Common myeloid progenitor, CD34-positive (primary cell): ENCODE results near the gene GTF2F1.

Experiments used
- CTCF ChIA-PET: fragments of 350-600 bp; sonication (Branson Sonifier 250); formaldehyde crosslinking; loops from one replicate; lab custom pipeline; 2021; ENCODE audit warnings: antibody characterized with exemption; lab: Charles Lee
- POLR2A ChIA-PET: fragments of 350-600 bp; sonication (Branson Sonifier 250); formaldehyde crosslinking; loops from one replicate; lab custom pipeline; 2021; ENCODE audit warnings: antibody characterized with exemption; lab: Charles Lee
- DNase-seq, 3 donors: peaks; one replicate each; pipeline versions ENCODE4 v3.0.0 to v3.0.0-alpha.2; 2013
- H3K27ac ChIP-seq, 2 experiments: 1 replicate in 1 of 2; 2 replicates in 1 of 2; pipeline ENCODE4 v1.7.0; 2013; ENCODE audit warnings: inconsistent platforms in 2 of 2, low read length in 2 of 2, mild to moderate bottlenecking in 2 of 2, low read depth in 1 of 2, moderate library complexity in 1 of 2; ENCODE audit not compliant: severe bottlenecking in 2 of 2, insufficient read depth in 1 of 2, poor library complexity in 1 of 2
- H3K27me3 ChIP-seq, 5 experiments: replicated peaks in 2 of 5; 1 replicate in 3 of 5; 2 replicates in 2 of 5; pipeline versions ENCODE4 v1.6.1 to v1.7.0; 2013; ENCODE audit warnings: low read length in 4 of 5, mild to moderate bottlenecking in 2 of 5, moderate library complexity in 2 of 5, inconsistent platforms in 1 of 5; ENCODE audit not compliant: insufficient read depth in 5 of 5, control insufficient read depth in 4 of 5
- H3K36me3 ChIP-seq, 4 experiments: 1 replicate in 2 of 4; 2 replicates in 2 of 4; pipeline versions ENCODE4 v1.6.1 to v1.7.0; 2013; ENCODE audit warnings: low read length in 3 of 4, control low read depth in 1 of 4, mild to moderate bottlenecking in 1 of 4; ENCODE audit not compliant: control insufficient read depth in 4 of 4, insufficient read depth in 4 of 4
- H3K4me1 ChIP-seq, 4 experiments: 1 replicate in 3 of 4; 2 replicates in 1 of 4; pipeline versions ENCODE4 v1.6.1 to v1.7.1; 2013; ENCODE audit warnings: low read length in 3 of 4, mild to moderate bottlenecking in 3 of 4, control low read depth in 1 of 4, inconsistent platforms in 1 of 4, moderate library complexity in 1 of 4; ENCODE audit not compliant: control insufficient read depth in 4 of 4, insufficient read depth in 4 of 4; ENCODE audit errors: control extremely low read depth in 1 of 4
- H3K4me3 ChIP-seq, 7 experiments: 1 replicate in 4 of 7; 2 replicates in 3 of 7; pipeline versions ENCODE4 v1.5.1 to v1.7.0; 2013; ENCODE audit warnings: mild to moderate bottlenecking in 7 of 7, low read length in 6 of 7, moderate library complexity in 6 of 7, inconsistent platforms in 2 of 7, low read depth in 2 of 7, control low read depth in 1 of 7; ENCODE audit not compliant: insufficient read depth in 4 of 7, control insufficient read depth in 1 of 7; ENCODE audit errors: extremely low read depth in 1 of 7
- H3K9me3 ChIP-seq, 5 experiments: 1 replicate in 4 of 5; 2 replicates in 1 of 5; pipeline versions ENCODE4 v1.6.1 to v1.7.1; 2013; ENCODE audit warnings: low read length in 4 of 5, mild to moderate bottlenecking in 2 of 5, inconsistent platforms in 1 of 5, low read depth in 1 of 5, moderate library complexity in 1 of 5; ENCODE audit not compliant: control insufficient read depth in 4 of 5, insufficient read depth in 2 of 5; ENCODE audit errors: control extremely low read depth in 1 of 5
- WGBS: methylation state at CpG from one replicate; pipeline ENCODE4 v1.1.5; 2013; ENCODE audit not compliant: insufficient coverage; 5-methylcytosine and 5-hydroxymethylcytosine counted together

GTF2F1 gene

GRCh38 chr19:6343462-6343861, 49.5 kb downstream of the GTF2F1 start:
- WGBS: 100% methylated on average over 1 of the region's 1 CpG
- no peak for DNase-seq
- H3K4me1 ChIP-seq: no peaks in the 10 kb centered on the region
- POLR2A ChIA-PET: no interaction called here
- H3K27me3 ChIP-seq: no peaks in the 10 kb centered on the region
- no peaks in the 10 kb centered on the region for H3K36me3 ChIP-seq
- H3K9me3 ChIP-seq: peaks cover 0 to 3% (median 0%) of the 10 kb centered on the region in 5 experiments
- CTCF ChIA-PET: no interaction called here
- no peak overlapping the region for H3K27ac ChIP-seq
- no peak overlapping the region for H3K4me3 ChIP-seq

- 92% methylated on average over 9 of the region's 14 CpGs for WGBS
- DNase-seq: no peak
- ChIA-PET POLR2A (no interaction called here), CTCF (no interaction called here)
- Histone ChIP-seq H3K4me3 (no peak overlapping the region), H3K36me3 (no peaks in the 10 kb centered on the region), H3K27me3 (no peaks in the 10 kb centered on the region), H3K4me1 (no peaks in the 10 kb centered on the region), H3K27ac (no peak overlapping the region), H3K9me3 (peaks cover 0 to 3% (median 0%) of the 10 kb centered on the region in 5 experiments)
Measured at GRCh38 chr19:6340493-6341201, 52.3 kb downstream of the GTF2F1 start.

GRCh38 chr19:6334490-6335285, 58.3 kb downstream of the GTF2F1 start:
- DNase-seq: no peak
- ChIA-PET POLR2A (no interaction called here), CTCF (no interaction called here)
- Histone ChIP-seq H3K9me3 (no peaks in the 10 kb centered on the region), H3K36me3 (no peaks in the 10 kb centered on the region), H3K27ac (no peak overlapping the region), H3K4me1 (no peaks in the 10 kb centered on the region), H3K27me3 (peaks cover 0 to 4% (median 0%) of the 10 kb centered on the region in 5 experiments), H3K4me3 (no peak overlapping the region)
- WGBS: 97% methylated on average over 4 of the region's 6 CpGs

GRCh38 chr19:6333439-6333838, 59.5 kb downstream of the GTF2F1 start, which contains the start of gene ACER1:
Gene ACER1, minus strand, starts transcription at chr19:6333612. Its CDS starts 61 bp downstream, at chr19:6333551.
- WGBS: 91% methylated on average over 12 of the region's 17 CpGs
- Histone ChIP-seq H3K9me3 (no peaks in the 10 kb centered on the region), H3K27me3 (peaks cover 0 to 4% (median 0%) of the 10 kb centered on the region in 5 experiments), H3K4me1 (no peaks in the 10 kb centered on the region), H3K36me3 (no peaks in the 10 kb centered on the region), H3K27ac (no peak within 1 kb of the TSS), H3K4me3 (no peak within 1 kb of the TSS)
- no peak for DNase-seq
- POLR2A ChIA-PET: no interaction called here
- CTCF ChIA-PET: no interaction called here
